A673 (cell line): ENCODE measurements around the gene OGDH.

Source experiments
- EZH2 ChIP-seq: fragments of 200-600 bp; sonication (generic); IDR thresholded peaks from 2 replicates; pipeline ENCODE4 v1.6.1; 2017; ENCODE audit warnings: borderline replicate concordance, low read depth, mild to moderate bottlenecking, mixed read lengths, antibody characterized with exemption, low read length; ENCODE audit not compliant: poor library complexity, severe bottlenecking
- TF ChIP-seq, protein P1 (sequence below): fragments of 300-800, 200-600 bp; sonication (generic); conservative IDR thresholded peaks from 2 replicates; pipeline ENCODE4 v1.5.1; 2017; ENCODE audit warnings: low read depth, mild to moderate bottlenecking, antibody characterized with exemption, low read length, moderate library complexity, mixed read lengths

DNA sequence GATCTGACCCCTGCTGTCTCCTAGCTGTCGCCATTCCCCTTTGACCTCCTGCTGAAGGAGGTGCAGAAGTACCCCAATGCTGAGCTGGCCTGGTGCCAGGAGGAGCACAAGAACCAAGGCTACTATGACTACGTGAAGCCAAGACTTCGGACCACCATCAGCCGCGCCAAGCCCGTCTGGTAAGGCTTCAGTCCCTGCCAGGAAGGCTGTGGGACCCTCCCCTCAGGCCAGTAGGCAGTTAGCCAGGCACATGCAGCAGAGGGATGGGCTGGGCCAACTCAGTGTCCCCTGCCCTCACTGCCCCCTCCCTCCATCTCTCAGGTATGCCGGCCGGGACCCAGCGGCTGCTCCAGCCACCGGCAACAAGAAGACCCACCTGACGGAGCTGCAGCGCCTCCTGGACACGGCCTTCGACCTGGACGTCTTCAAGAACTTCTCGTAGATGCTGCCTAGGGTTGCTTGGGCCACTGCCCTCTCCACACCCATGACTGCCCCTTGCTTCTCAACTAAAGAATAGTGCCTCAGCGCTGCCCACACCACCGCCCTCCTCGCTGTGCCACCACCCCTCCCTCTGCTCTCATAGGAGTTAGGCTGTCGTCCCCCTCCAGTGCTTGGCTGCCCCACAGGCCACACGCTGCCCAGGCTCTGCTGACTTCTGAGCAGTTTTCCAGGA is 101.3 kb downstream of the OGDH start:
- TF ChIP-seq, protein P1, sequence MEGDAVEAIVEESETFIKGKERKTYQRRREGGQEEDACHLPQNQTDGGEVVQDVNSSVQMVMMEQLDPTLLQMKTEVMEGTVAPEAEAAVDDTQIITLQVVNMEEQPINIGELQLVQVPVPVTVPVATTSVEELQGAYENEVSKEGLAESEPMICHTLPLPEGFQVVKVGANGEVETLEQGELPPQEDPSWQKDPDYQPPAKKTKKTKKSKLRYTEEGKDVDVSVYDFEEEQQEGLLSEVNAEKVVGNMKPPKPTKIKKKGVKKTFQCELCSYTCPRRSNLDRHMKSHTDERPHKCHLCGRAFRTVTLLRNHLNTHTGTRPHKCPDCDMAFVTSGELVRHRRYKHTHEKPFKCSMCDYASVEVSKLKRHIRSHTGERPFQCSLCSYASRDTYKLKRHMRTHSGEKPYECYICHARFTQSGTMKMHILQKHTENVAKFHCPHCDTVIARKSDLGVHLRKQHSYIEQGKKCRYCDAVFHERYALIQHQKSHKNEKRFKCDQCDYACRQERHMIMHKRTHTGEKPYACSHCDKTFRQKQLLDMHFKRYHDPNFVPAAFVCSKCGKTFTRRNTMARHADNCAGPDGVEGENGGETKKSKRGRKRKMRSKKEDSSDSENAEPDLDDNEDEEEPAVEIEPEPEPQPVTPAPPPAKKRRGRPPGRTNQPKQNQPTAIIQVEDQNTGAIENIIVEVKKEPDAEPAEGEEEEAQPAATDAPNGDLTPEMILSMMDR, result no peak
- no peak for TF ChIP-seq EZH2
